Measurements from ENCODE around the gene XIST.

The XIST gene

GRCh38 chrX:73826996-73827395 lies 25.5 kb downstream of the XIST start:
- Histone ChIP-seq H3K9ac (ENCODE audit: low read depth, low read length) (no peak overlapping the region), H3K79me2 (ENCODE audit: insufficient read depth, low read length) (no peaks in the 10 kb centered on the region), H2AFZ (ENCODE audit: low read depth, low read length) (no peak overlapping the region), H4K20me1 (ENCODE audit: insufficient read depth, low read length) (no peaks in the 10 kb centered on the region), H3K4me3 (ENCODE audit: low read depth in 1 of 2, low read length in 2 of 2) (no peak overlapping the region), H3K4me1 (ENCODE audit: insufficient read depth, low read length) (no peaks in the 10 kb centered on the region), H3K27ac (ENCODE audit: low read length) (no peak overlapping the region), H3K9me3 (ENCODE audit: insufficient read depth, low read length, severe bottlenecking) (no peaks in the 10 kb centered on the region), H3K27me3 (ENCODE audit: insufficient read depth, low read length, poor library complexity) (no peaks in the 10 kb centered on the region), H3K4me2 (ENCODE audit: insufficient read depth, low read length) (no peak overlapping the region), H3K36me3 (ENCODE audit: insufficient read depth, low read length) (no peaks in the 10 kb centered on the region)
- ATAC-seq (ENCODE audit: insufficient read depth, low read depth) (no peak), DNase-seq (no peak)
- no peak for TF ChIP-seq EZH2 (IDR thresholded peaks at IDR 0.05; ENCODE audit: borderline replicate concordance, low read depth, low read length, severe bottlenecking)
- no peak for TF ChIP-seq CTCF (IDR thresholded peaks at IDR 0.05; ENCODE audit: borderline replicate concordance, extremely low read depth, low read length, poor library complexity, severe bottlenecking)

- H3K36me3 ChIP-seq (ENCODE audit: insufficient read depth, low read length) = no peaks in the 10 kb centered on the region
- no peak overlapping the region for H3K9ac ChIP-seq (ENCODE audit: low read depth, low read length)
- H3K79me2 ChIP-seq (ENCODE audit: insufficient read depth, low read length) = no peaks in the 10 kb centered on the region
- no peaks in the 10 kb centered on the region for H3K27me3 ChIP-seq (ENCODE audit: insufficient read depth, low read length, poor library complexity)
- ATAC-seq (ENCODE audit: insufficient read depth, low read depth) = no peak
- H3K27ac ChIP-seq (ENCODE audit: low read length) = no peak overlapping the region
- no peak overlapping the region for H3K4me2 ChIP-seq (ENCODE audit: insufficient read depth, low read length)
- H2AFZ ChIP-seq (ENCODE audit: low read depth, low read length) = no peak overlapping the region
- DNase-seq = no peak
- H3K4me1 ChIP-seq (ENCODE audit: insufficient read depth, low read length) = no peaks in the 10 kb centered on the region
- TF ChIP-seq EZH2 (IDR thresholded peaks at IDR 0.05; ENCODE audit: borderline replicate concordance, low read depth, low read length, severe bottlenecking) (no peak), CTCF (IDR thresholded peaks at IDR 0.05; ENCODE audit: borderline replicate concordance, extremely low read depth, low read length, poor library complexity, severe bottlenecking) (no peak)
- H3K9me3 ChIP-seq (ENCODE audit: insufficient read depth, low read length, severe bottlenecking) = no peaks in the 10 kb centered on the region
- H3K4me3 ChIP-seq (ENCODE audit: low read depth in 1 of 2, low read length in 2 of 2) = no peak overlapping the region
- no peaks in the 10 kb centered on the region for H4K20me1 ChIP-seq (ENCODE audit: insufficient read depth, low read length)
These were observed 26.9 kb downstream of the XIST start for GRCh38 chrX:73825569-73825968.

- TF ChIP-seq CTCF (IDR thresholded peaks at IDR 0.05; ENCODE audit: borderline replicate concordance, extremely low read depth, low read length, poor library complexity, severe bottlenecking) (no peak), EZH2 (IDR thresholded peaks at IDR 0.05; ENCODE audit: borderline replicate concordance, low read depth, low read length, severe bottlenecking) (no peak)
- Histone ChIP-seq H3K27ac (ENCODE audit: low read length) (no peak overlapping the region), H2AFZ (ENCODE audit: low read depth, low read length) (no peak overlapping the region), H3K9ac (ENCODE audit: low read depth, low read length) (no peak overlapping the region), H3K36me3 (ENCODE audit: insufficient read depth, low read length) (no peaks in the 10 kb centered on the region), H3K4me3 (ENCODE audit: low read depth in 1 of 2, low read length in 2 of 2) (no peak overlapping the region), H3K27me3 (ENCODE audit: insufficient read depth, low read length, poor library complexity) (no peaks in the 10 kb centered on the region), H3K4me1 (ENCODE audit: insufficient read depth, low read length) (no peaks in the 10 kb centered on the region), H4K20me1 (ENCODE audit: insufficient read depth, low read length) (no peaks in the 10 kb centered on the region), H3K79me2 (ENCODE audit: insufficient read depth, low read length) (no peaks in the 10 kb centered on the region), H3K4me2 (ENCODE audit: insufficient read depth, low read length) (no peak overlapping the region), H3K9me3 (ENCODE audit: insufficient read depth, low read length, severe bottlenecking) (no peaks in the 10 kb centered on the region)
- no peak for ATAC-seq (ENCODE audit: insufficient read depth, low read depth)
- DNase-seq = no peak
These were observed 29.0 kb downstream of the XIST start for GRCh38 chrX:73823473-73824004.

GRCh38 chrX:73822775-73823174 lies 29.7 kb downstream of the XIST start:
- TF ChIP-seq EZH2 (IDR thresholded peaks at IDR 0.05; ENCODE audit: borderline replicate concordance, low read depth, low read length, severe bottlenecking) = no peak
- no peak for TF ChIP-seq CTCF (IDR thresholded peaks at IDR 0.05; ENCODE audit: borderline replicate concordance, extremely low read depth, low read length, poor library complexity, severe bottlenecking)
- ATAC-seq (ENCODE audit: insufficient read depth, low read depth) (no peak), DNase-seq (no peak)
- Histone ChIP-seq H3K36me3 (ENCODE audit: insufficient read depth, low read length) (no peaks in the 10 kb centered on the region), H3K27ac (ENCODE audit: low read length) (no peak overlapping the region), H3K4me2 (ENCODE audit: insufficient read depth, low read length) (no peak overlapping the region), H2AFZ (ENCODE audit: low read depth, low read length) (no peak overlapping the region), H4K20me1 (ENCODE audit: insufficient read depth, low read length) (no peaks in the 10 kb centered on the region), H3K9ac (ENCODE audit: low read depth, low read length) (no peak overlapping the region), H3K9me3 (ENCODE audit: insufficient read depth, low read length, severe bottlenecking) (no peaks in the 10 kb centered on the region), H3K27me3 (ENCODE audit: insufficient read depth, low read length, poor library complexity) (no peaks in the 10 kb centered on the region), H3K4me3 (ENCODE audit: low read depth in 1 of 2, low read length in 2 of 2) (no peak overlapping the region), H3K4me1 (ENCODE audit: insufficient read depth, low read length) (no peaks in the 10 kb centered on the region), H3K79me2 (ENCODE audit: insufficient read depth, low read length) (no peaks in the 10 kb centered on the region)
